AG10803 (cell line): ENCODE measurements around the gene PIP4K2B.
A peak's percentile ranks its signal among the peaks of the same experiment; 100 is the strongest.

Experiments
- DNase-seq: peaks from one replicate; pipeline ENCODE4 v3.0.0; 2010; ENCODE audit warnings: low read depth
- H3K4me3 ChIP-seq: 2 replicates; pipeline ENCODE4 v1.5.1; 2011; ENCODE audit warnings: mild to moderate bottlenecking, low read length, control low read depth
- CTCF ChIP-seq: conservative IDR thresholded peaks from 2 replicates; pipeline ENCODE4 v1.5.1; 2011; ENCODE audit warnings: mild to moderate bottlenecking, low read length, control low read depth, inconsistent platforms

The PIP4K2B gene

GRCh38 chr17:38809828-38810227 lies 10.5 kb upstream of the PIP4K2B start:
- TF ChIP-seq CTCF, result no peak
- no peak for DNase-seq
- H3K4me3 ChIP-seq, result no peak overlapping the region

DNA sequence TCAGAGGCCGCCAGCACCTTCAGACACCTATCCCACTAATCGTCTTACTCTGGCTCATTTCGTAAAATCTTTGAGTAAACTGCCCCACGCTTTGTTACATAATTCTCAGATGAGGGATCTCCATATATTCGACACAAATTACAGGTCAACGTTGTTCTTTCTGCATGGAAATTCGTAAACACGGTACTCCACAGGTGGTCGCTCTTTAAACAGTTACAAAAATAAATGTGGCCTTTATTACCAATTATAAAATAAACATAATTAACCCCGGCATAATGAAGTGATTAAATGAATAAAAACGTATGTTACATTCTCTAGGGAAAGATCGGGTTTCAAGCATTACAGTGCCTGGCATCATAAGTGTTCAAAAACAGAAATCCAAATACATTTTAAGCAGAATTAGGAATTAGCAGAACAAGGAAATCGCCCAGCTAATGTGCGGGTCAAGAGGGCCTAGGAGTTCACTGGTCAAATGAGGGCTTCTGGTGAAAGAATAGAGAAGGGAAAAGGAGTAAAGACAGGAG lies 943 bp upstream of the PIP4K2B start:
- no peak for DNase-seq
- TF ChIP-seq CTCF, result no peak
- peak overlapping the region; percentile 93 for H3K4me3 ChIP-seq

DNA sequence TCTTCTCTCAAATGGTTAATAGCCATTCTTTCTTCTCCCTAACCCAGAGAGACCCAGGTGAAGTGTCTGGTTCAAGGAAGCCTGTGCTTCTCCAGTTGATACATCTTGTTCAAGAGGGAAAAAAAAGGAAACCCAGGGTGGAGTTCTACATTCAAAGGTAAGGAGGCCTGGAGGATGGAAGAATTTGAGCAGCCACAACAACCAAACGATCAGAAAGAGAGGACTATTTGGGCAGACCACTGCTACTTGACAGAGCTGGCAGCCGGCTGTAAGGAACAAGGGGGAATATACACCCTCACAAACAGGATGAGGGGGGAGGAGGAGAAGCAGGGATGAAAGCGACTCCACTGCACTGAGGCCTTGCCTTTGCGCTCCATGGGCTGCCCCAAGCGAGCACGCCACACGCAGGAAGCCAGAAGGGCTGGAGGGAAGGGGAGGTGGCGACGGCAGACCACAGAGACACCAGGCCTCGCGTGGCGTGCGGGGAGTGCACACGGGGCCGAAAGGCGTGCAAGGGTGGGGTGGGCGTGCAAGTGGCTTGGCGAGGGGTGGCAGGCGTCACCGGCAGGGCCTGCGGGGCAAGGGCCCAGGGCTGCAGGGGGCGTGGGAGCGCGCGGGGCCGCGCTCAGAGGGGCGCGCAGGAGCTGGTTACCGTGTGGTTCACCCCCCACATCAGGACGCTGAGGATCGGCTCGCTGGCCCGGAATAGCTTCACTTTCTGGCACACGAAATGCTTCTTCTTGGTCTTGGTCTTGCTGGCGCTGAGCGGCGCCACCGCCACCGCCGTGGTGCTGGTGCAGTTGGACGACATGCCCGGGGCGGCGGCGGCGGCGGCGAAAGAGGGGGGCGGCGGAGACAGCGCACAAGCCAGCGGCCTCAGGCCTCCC lies 499 bp downstream of the PIP4K2B start:
- peak overlapping the region; percentile 93 for H3K4me3 ChIP-seq
- peak; percentile 50 for DNase-seq
- no peak; the same call in 1 of the 2 replicates for TF ChIP-seq CTCF

DNA sequence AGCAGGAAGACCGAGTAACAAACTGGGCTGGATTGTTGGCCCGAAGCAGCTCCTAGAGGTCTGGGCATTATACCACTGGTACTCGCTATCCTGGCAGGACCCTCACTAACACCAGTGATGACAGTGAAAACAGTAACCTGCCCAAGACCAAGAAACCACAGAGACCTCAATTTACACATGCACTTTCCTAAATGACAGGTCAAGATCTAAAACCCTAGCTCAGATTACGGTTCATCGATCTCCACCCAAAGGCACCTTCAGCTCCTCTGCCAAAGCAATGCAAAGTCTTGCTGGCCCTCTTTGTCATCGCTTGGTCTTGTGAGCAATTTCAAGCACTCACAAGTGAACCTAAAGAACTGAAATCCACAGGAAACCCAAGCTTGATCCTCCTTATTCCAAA lies 1.5 kb downstream of the PIP4K2B start:
- no peak for TF ChIP-seq CTCF
- no peak for DNase-seq
- peak overlapping the region; percentile 93 for H3K4me3 ChIP-seq

DNA sequence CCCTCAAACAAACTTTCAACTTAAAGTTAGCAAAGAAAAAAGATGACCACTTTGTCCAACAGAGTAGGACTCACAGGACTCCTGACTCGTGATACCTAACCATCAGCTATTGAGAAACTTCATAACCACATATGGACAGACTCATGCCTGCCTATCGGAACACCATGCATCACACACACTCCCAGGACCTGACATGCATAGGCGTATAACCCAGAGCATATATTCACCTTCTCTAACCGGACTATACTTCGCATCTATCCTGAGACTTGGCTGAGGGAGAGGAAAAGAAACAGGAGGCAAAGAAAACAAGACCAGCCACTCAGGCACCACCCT lies 2.2 kb downstream of the PIP4K2B start:
- H3K4me3 ChIP-seq, result peak overlapping the region; percentile 93
- no peak for TF ChIP-seq CTCF
- DNase-seq, result peak; percentile 33

DNA sequence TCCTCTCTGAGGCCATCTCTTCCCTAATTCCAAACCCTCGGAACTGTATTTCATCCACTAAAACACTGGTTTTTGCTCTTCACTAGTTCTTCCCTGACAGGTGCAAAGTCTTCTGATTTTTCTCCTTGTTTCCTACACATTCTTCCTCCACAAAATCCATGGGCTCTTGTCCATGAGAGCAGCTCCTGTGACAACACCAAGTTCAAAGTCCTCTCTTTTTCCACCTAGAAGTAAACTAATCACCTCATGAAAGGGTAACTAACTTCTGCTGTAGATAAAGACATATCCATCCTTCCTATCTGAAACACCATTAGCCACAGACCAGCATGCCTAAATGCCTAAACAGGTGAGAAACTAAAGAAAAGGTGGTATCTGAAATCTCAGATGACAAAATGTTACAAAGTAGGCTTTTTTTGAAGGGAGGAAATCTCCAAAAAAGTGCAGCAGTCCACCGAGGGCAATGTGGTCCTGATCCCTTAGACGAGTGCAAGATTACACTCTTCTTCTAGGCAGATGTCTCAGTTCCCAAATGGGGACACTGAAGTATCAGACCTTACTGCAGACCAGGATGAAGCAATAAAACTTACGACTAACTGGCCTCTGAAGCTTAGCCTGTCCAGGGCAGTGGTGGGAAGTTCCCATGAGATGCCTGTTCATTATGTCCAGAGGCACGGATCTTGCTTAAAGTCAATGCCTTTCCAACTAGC lies 2.8 kb downstream of the PIP4K2B start:
- no peak overlapping the region for H3K4me3 ChIP-seq
- no peak for TF ChIP-seq CTCF
- DNase-seq, result no peak

GRCh38 chr17:38794221-38794620 lies 5.1 kb downstream of the PIP4K2B start:
- no peak for DNase-seq
- no peak overlapping the region for H3K4me3 ChIP-seq
- TF ChIP-seq CTCF, result no peak
